GM12878 (cell line): ENCODE measurements around the gene TNNT3. TPM values are rescaled to one million over a fixed set of nuclear protein-coding genes. Genes with fewer than 3 reads are reported as not detected.

Experiments
- ATAC-seq: fragments of 200-7000 bp; cut with Tn5 transposase; 3 replicates; pipeline ENCODE4 v1.9.1; 2020; ENCODE audit warnings: mild to moderate bottlenecking, moderate library complexity
- BruUV-seq: library from RNA; stranded (reverse); fragments of 400-500 nt; replicated peaks from 2 replicates; lab custom pipeline; 2021; lab: Mats Ljungman, UMichigan
- CTCF ChIA-PET: fragments of 300-600 bp; sonication (Branson Sonifier 250); formaldehyde crosslinking; extraction: SDS; loops from one replicate; lab custom pipeline; 2021; ENCODE audit warnings: inconsistent platforms; lab: Yijun Ruan, JAX
- POLR2A ChIA-PET: fragments of 350-600 bp; formaldehyde crosslinking; extraction: SDS; loops from one replicate; lab custom pipeline; 2021; ENCODE audit warnings: inconsistent platforms; lab: Charles Lee
- RAD21 ChIA-PET: fragments of 300-600 bp; sonication (Branson Sonifier 250); formaldehyde crosslinking; loops from one replicate; lab custom pipeline; 2023; ENCODE audit warnings: antibody characterized with exemption; ENCODE audit not compliant: unreplicated experiment; lab: Charles Lee
- SMC1A ChIA-PET: fragments of 300-600 bp; sonication (Branson Sonifier 250); formaldehyde crosslinking; loops from one replicate; lab custom pipeline; 2023; ENCODE audit not compliant: unreplicated experiment, uncharacterized antibody; lab: Charles Lee
- DNase-seq: peaks from one replicate; pipeline ENCODE4 v3.0.0-alpha.2; 2011; ENCODE audit warnings: low read depth, low spot score
- FAIRE-seq: peaks from 3 replicates; lab custom pipeline; 2011; peaks lifted over from hg19 to GRCh38; lab: Jason Lieb, UNC
- H2AFZ ChIP-seq: 2 replicates; pipeline ENCODE4 v1.6.0; 2011; ENCODE audit warnings: low read depth, low read length, control low read depth; ENCODE audit not compliant: control insufficient read depth
- H3K27ac ChIP-seq: 2 replicates; pipeline ENCODE4 v1.5.1; 2011; ENCODE audit warnings: control low read depth; ENCODE audit not compliant: control insufficient read depth, insufficient read depth
- H3K27me3 ChIP-seq, 2 experiments: replicated peaks in 1 of 2; 2 replicates each; pipeline versions ENCODE4 v1.6.0 to v1.6.1; 2011; ENCODE audit warnings: low read length in 1 of 2; ENCODE audit not compliant: control insufficient read depth in 2 of 2, insufficient read depth in 2 of 2
- H3K36me3 ChIP-seq, 2 experiments: 2 replicates each; pipeline ENCODE4 v1.5.1; 2011; ENCODE audit warnings: low read length in 1 of 2; ENCODE audit not compliant: control insufficient read depth in 2 of 2, insufficient read depth in 2 of 2
- H3K4me1 ChIP-seq: 2 replicates; pipeline ENCODE4 v1.6.1; 2011; ENCODE audit warnings: mild to moderate bottlenecking, low read length, moderate library complexity, mixed read lengths; ENCODE audit not compliant: control insufficient read depth, insufficient read depth
- H3K4me2 ChIP-seq: 2 replicates; pipeline ENCODE4 v1.6.0; 2011; ENCODE audit warnings: control low read depth; ENCODE audit not compliant: control insufficient read depth, insufficient read depth
- H3K4me3 ChIP-seq: fragments of 200-600 bp; sonication (generic); 2 replicates; pipeline ENCODE4 v1.5.1; 2016
- H3K79me2 ChIP-seq: 2 replicates; pipeline ENCODE4 v1.6.0; 2011; ENCODE audit warnings: low read length; ENCODE audit not compliant: control insufficient read depth, insufficient read depth
- H3K9ac ChIP-seq: 2 replicates; pipeline ENCODE4 v1.8.0; 2011; ENCODE audit warnings: low read length, control low read depth, mixed read lengths; ENCODE audit not compliant: control insufficient read depth, insufficient read depth
- H3K9me3 ChIP-seq: replicated peaks from 3 replicates; pipeline ENCODE4 v1.5.1; 2011; ENCODE audit warnings: mild to moderate bottlenecking, low read length; ENCODE audit not compliant: control insufficient read depth, insufficient read depth
- H4K20me1 ChIP-seq: 2 replicates; pipeline ENCODE4 v1.6.0; 2011; ENCODE audit not compliant: control insufficient read depth, insufficient read depth
- BACH1 ChIP-seq: fragments of 450-650 bp; IDR thresholded peaks from 2 replicates; pipeline ENCODE4 v1.6.1; 2017; ENCODE audit warnings: mild to moderate bottlenecking, borderline replicate concordance
- CREB1 ChIP-seq: IDR thresholded peaks from 2 replicates; pipeline ENCODE4 v1.6.1; 2012; ENCODE audit warnings: low read depth, mild to moderate bottlenecking, inconsistent platforms
- DPF2 ChIP-seq: fragments of 450-650 bp; IDR thresholded peaks from 2 replicates; pipeline ENCODE4 v1.6.1; 2017; ENCODE audit warnings: mild to moderate bottlenecking
- FOXK2 ChIP-seq: fragments of 450-650 bp; IDR thresholded peaks from 2 replicates; pipeline ENCODE4 v1.6.1; 2017; ENCODE audit warnings: mild to moderate bottlenecking, moderate library complexity
- FOXM1 ChIP-seq: IDR thresholded peaks from 2 replicates; pipeline ENCODE4 v1.6.1; 2012; ENCODE audit warnings: low read depth, mild to moderate bottlenecking, inconsistent platforms, low read length, moderate library complexity
- HDAC2 ChIP-seq: fragments of 200-600 bp; sonication (generic); IDR thresholded peaks from 2 replicates; pipeline ENCODE4 v1.6.1; 2017
- IRF4 ChIP-seq: IDR thresholded peaks from 2 replicates; pipeline ENCODE4 v1.6.1; 2011; ENCODE audit warnings: low read depth, low read length
- MTA2 ChIP-seq: fragments of 450-650 bp; IDR thresholded peaks from 2 replicates; pipeline ENCODE4 v1.6.1; 2016; ENCODE audit warnings: low read depth, mild to moderate bottlenecking, moderate library complexity
- MTA3 ChIP-seq: IDR thresholded peaks from 2 replicates; pipeline ENCODE4 v1.6.1; 2012; ENCODE audit warnings: low read length, inconsistent platforms, borderline replicate concordance
- MYB ChIP-seq: fragments of 150-350 bp; IDR thresholded peaks from 2 replicates; pipeline ENCODE4 v1.6.1; 2014; ENCODE audit warnings: mild to moderate bottlenecking, low read depth, low read length, borderline replicate concordance
- NFXL1 ChIP-seq: fragments of 450-650 bp; IDR thresholded peaks from 2 replicates; pipeline ENCODE4 v1.6.1; 2017; ENCODE audit warnings: antibody characterized with exemption, mild to moderate bottlenecking, borderline replicate concordance
- NFYA ChIP-seq: IDR thresholded peaks from 2 replicates; pipeline ENCODE4 v1.6.1; 2011; ENCODE audit warnings: low read depth, mild to moderate bottlenecking, low read length, improper control_type of control experiment, borderline replicate concordance
- PML ChIP-seq: IDR thresholded peaks from 2 replicates; pipeline ENCODE4 v1.6.1; 2012; ENCODE audit warnings: low read length, inconsistent platforms
- RBBP5 ChIP-seq: fragments of 200-600 bp; sonication (generic); conservative IDR thresholded peaks from 2 replicates; pipeline ENCODE4 v1.6.1; 2016
- USF2 ChIP-seq: IDR thresholded peaks from 2 replicates; pipeline ENCODE4 v1.6.1; 2011; ENCODE audit warnings: low read depth, low read length, improper control_type of control experiment, borderline replicate concordance
- ZZZ3 ChIP-seq: IDR thresholded peaks from 2 replicates; pipeline ENCODE4 v1.6.1; 2011; ENCODE audit warnings: low read depth; ENCODE audit not compliant: control insufficient read depth, insufficient read length
- WGBS: methylation state at CpG from one replicate; pipeline ENCODE4 v1.1.6; 2016; ENCODE audit warnings: low lambda C conversion rate; ENCODE audit not compliant: insufficient replicate concordance, insufficient coverage; ENCODE audit errors: missing lambda C conversion rate; 5-methylcytosine and 5-hydroxymethylcytosine counted together
- in situ Hi-C: fragments of 300-500 bp; cut with MboI; formaldehyde crosslinking; loops from 9 replicates; pipeline ENCODE4 v1.14.3; 2018; ENCODE audit warnings: mixed read lengths
- intact Hi-C: fragments of 100-400 bp; cut with micrococcal nuclease; formaldehyde crosslinking; loops from one replicate; pipeline ENCODE4 v1.14.2; 2022; ENCODE audit not compliant: unreplicated experiment
- polyA plus RNA-seq, 11 experiments: library from polyadenylated mRNA; depleted of rRNA in 4 of 11; unstranded in 6 of 11; stranded (reverse) in 5 of 11; fragments of >200 nt; fragmentation: Nextera tagmentation in 4 of 11; fragmentation: Illumina TruSeq in 1 of 11; extraction: Ambion mirVana in 4 of 11; extraction: Trizol in 1 of 11; gene quantifications; 1 replicate in 1 of 11; 2 replicates in 10 of 11; pipeline versions ENCODE4 v1.2.1 to v1.2.3, GENCODE V29; 2011 to 2016; ENCODE audit warnings: inconsistent platforms in 2 of 11, missing spikeins in 2 of 11, low read depth in 1 of 11
- total RNA-seq, 4 experiments: library from RNA; depleted of rRNA in 3 of 4; stranded (reverse); fragments of >200 nt in 3 of 4; fragmentation: Illumina TruSeq in 1 of 4; extraction: Trizol in 1 of 4; gene quantifications; 2 replicates each; pipeline versions ENCODE4 v1.2.1 to v1.2.3, GENCODE V29; 2013 to 2021

Gene TNNT3
- total and polyA plus RNA-seq, 10 of the 15 experiments (the other 5 are each of a cell fraction or from before 2014, with no cell fraction given): 0.40 to 0.50 TPM; not detected in 8

GRCh38 chr11:1930462-1930830 is 10.9 kb downstream of the TNNT3 start:
- H3K9ac ChIP-seq: no peak overlapping the region
- no peaks in the 10 kb centered on the region for H3K36me3 ChIP-seq
- no peak for TF ChIP-seq MTA2
- TF ChIP-seq FOXK2: no peak
- no peak for TF ChIP-seq ZZZ3
- TF ChIP-seq IRF4: no peak
- no peak for TF ChIP-seq DPF2
- no peak for TF ChIP-seq NFXL1
- no peak for TF ChIP-seq PML
- in situ Hi-C loops (no loop called here), intact Hi-C loops (no loop called here)
- H3K4me3 ChIP-seq: no peak overlapping the region
- RAD21 ChIA-PET: no interaction called here
- no peaks in the 10 kb centered on the region for H3K9me3 ChIP-seq
- no peaks in the 10 kb centered on the region for H3K4me1 ChIP-seq
- SMC1A ChIA-PET: no interaction called here
- ATAC-seq: no peak
- POLR2A ChIA-PET: no interaction called here
- no peak for DNase-seq
- no peaks in the 10 kb centered on the region; a peak in 2 of 4 replicates for H3K27me3 ChIP-seq
- no TSS peak for BruUV-seq
- H4K20me1 ChIP-seq: no peaks in the 10 kb centered on the region
- no peaks in the 10 kb centered on the region for H3K79me2 ChIP-seq
- H3K4me2 ChIP-seq: no peak overlapping the region
- CTCF ChIA-PET: no interaction called here
- FAIRE-seq: no peak
- H2AFZ ChIP-seq: no peak overlapping the region
- whole genome bisulfite sequencing: 43% methylated on average over 9 of the region's 9 CpGs
- H3K27ac ChIP-seq: no peak overlapping the region

- SMC1A ChIA-PET: no interaction called here
- POLR2A ChIA-PET: interaction anchor here (0.7 kb wide), 1 partner anchor 25 kb away, joined by 4 read pairs; no protein-coding TSS in a partner anchor
Observed at GRCh38 chr11:1931341-1932104, 12.0 kb downstream of the TNNT3 start.

More at GRCh38 chr11:1931341-1932104, 12.0 kb downstream of the TNNT3 start:
- no TSS peak for BruUV-seq
- in situ Hi-C loops: no loop called here
- no peak overlapping the region for H3K27ac ChIP-seq
- no peaks in the 10 kb centered on the region for H3K4me1 ChIP-seq
- no peaks in the 10 kb centered on the region; a peak in 1 of 4 replicates for H3K27me3 ChIP-seq
- no peak overlapping the region for H3K4me3 ChIP-seq
- H2AFZ ChIP-seq: no peak overlapping the region
- H3K9ac ChIP-seq: no peak overlapping the region
- 34% methylated on average over 17 of the region's 18 CpGs for WGBS
- DNase-seq (no peak), FAIRE-seq (no peak), ATAC-seq (no peak)
- no peak for TF ChIP-seq CREB1
- TF ChIP-seq BACH1: no peak
- no peak for TF ChIP-seq USF2
- no peak for TF ChIP-seq MYB
- no peak for TF ChIP-seq MTA3
- TF ChIP-seq FOXM1: no peak
- no peak for TF ChIP-seq NFYA
- TF ChIP-seq RBBP5: no peak
- TF ChIP-seq HDAC2: no peak
- no peaks in the 10 kb centered on the region for H4K20me1 ChIP-seq
- no peaks in the 10 kb centered on the region for H3K36me3 ChIP-seq
- ChIA-PET RAD21 (no interaction called here), CTCF (interaction anchor here (0.6 kb wide), 1 partner anchor 50 kb away, joined by 3 read pairs; no protein-coding TSS in a partner anchor)
- H3K79me2 ChIP-seq: no peaks in the 10 kb centered on the region
- intact Hi-C loops: no loop called here
- H3K9me3 ChIP-seq: no peaks in the 10 kb centered on the region
- H3K4me2 ChIP-seq: no peak overlapping the region
